ENCODE results near the gene MTMR12.
"Not testable (repeated sequence)": the region's sequence is repeated elsewhere in the genome, so short reads cannot be mapped to it uniquely, and the experiment has no call there.

DNA sequence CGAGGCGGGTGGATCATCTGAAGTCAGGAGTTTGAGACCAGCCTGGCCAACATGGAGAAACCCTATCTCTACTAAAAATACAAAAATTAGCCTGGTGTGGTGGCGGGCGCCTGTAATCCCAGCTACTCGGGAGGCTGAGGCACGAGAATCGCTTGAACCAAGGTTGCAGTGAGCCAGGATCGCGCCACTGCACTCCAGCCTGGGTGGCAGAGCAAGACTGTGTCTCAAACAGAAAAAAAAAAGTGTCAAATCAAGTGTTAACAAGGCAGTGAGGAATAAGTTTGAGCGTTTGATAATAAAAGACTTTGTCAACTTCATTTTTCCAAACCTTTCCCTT is 1.4 kb upstream of the MTMR12 start:
- not testable (repeated sequence) for TF ChIP-seq POLR2A (IDR thresholded peaks at IDR 0.05)
- TF ChIP-seq, protein P1, sequence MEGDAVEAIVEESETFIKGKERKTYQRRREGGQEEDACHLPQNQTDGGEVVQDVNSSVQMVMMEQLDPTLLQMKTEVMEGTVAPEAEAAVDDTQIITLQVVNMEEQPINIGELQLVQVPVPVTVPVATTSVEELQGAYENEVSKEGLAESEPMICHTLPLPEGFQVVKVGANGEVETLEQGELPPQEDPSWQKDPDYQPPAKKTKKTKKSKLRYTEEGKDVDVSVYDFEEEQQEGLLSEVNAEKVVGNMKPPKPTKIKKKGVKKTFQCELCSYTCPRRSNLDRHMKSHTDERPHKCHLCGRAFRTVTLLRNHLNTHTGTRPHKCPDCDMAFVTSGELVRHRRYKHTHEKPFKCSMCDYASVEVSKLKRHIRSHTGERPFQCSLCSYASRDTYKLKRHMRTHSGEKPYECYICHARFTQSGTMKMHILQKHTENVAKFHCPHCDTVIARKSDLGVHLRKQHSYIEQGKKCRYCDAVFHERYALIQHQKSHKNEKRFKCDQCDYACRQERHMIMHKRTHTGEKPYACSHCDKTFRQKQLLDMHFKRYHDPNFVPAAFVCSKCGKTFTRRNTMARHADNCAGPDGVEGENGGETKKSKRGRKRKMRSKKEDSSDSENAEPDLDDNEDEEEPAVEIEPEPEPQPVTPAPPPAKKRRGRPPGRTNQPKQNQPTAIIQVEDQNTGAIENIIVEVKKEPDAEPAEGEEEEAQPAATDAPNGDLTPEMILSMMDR (IDR thresholded peaks at IDR 0.05), result not testable (repeated sequence)
